NCI-H526 treated with DMSO at 0.1 percent for 48 hours (cell line): Measurements from ENCODE around the gene VAT1L.

ENCODE experiments used
- DNase-seq: peaks from one replicate; lab custom pipeline; 2025; lab: John Stamatoyannopoulos, UW

Gene VAT1L

DNA sequence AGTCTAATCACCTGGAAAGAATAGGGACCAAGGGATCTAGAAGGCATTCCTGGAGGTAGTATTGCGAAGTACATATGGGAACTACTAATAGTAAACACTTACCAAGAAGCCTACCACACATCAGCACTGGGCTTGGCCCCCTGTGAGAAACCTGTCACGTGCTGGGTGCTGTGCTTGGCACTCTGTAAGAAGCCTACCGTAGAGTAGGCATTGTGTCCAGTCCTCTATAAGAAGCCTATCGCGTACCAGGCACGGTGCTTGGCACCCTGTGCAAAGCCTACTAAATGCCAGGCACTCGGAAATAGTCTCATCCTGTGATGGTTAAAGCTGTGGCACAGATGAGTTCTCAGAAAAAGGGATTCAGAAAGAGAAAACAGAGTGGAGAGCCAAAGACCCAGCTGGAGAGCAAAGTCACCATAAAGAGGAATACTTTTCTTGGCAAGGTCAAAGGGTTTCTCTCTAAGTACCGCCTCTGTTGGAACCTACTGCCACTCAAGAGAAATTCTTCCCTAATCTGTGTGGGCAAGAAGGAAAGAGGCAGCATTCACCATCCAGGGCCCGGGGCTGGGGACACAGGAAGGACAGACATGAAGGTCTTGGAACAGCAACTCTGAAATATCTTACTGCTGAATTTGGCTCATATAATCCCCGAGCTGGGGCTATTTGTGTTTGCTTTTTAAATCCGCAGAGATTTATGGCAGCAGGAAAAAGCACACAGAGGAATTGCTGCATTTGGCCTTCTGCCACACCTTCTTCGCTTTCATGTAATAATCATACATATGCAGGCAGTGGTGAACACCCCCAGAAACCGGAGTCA is 81.8 kb downstream of the VAT1L start:
- DNase-seq, result no peak

DNA sequence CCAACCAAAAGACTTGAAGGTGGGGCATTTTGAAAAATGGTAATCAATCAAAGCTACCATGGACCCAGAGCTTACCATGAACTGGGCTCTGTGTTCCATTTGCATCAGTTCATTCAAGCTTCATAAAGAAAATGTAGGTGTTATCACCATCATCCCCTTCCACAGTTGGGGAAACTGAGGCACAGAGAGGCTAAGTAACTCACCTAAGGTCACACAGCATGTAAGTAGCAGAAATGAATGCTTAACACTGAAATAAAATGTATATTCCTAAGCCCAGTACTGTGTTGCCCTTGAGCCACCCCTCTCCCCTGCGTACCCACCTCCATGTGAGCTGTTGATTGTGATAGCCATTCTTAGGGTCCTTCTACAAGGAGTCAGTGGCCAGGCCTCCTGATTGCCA is 83.6 kb downstream of the VAT1L start:
- DNase-seq, result no peak

DNA sequence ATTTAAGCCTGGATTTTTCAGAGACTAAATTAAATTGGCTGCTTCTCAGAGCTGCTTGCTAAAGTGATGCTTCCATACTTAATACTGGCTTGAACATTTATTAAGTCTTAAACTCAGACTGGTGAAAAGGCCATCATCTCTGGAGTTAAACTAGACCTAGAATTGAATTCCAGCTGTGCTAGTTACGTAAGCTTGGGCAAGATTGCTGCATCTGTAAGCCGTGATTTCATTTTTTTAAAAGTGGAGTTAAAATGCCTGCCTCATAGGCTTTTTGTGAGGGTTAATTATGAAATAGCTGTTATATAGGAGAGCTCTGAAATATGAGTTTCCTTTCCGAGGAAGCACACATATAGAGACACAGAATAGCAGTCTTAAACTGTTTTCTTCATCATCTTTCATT is 84.7 kb downstream of the VAT1L start:
- DNase-seq, result no peak

DNA sequence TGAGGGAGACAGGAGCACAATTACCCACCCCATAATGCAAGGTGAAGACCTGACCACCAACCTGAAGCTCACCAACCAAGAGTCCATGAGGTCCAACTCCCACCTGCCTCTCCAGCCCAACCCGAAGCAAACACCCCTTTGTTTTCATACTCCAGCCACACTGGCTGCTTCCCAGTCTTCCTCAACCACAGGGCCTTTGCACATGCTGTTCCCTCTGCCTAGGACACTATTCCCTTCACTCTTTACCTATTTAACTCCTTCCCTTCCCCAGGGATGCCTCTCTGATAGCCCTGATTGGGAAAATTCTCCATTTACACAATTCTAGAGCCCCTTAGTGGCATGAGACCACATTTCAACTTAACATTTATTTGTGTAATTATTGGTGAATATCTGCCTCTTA is 86.0 kb downstream of the VAT1L start:
- DNase-seq, result no peak

DNA sequence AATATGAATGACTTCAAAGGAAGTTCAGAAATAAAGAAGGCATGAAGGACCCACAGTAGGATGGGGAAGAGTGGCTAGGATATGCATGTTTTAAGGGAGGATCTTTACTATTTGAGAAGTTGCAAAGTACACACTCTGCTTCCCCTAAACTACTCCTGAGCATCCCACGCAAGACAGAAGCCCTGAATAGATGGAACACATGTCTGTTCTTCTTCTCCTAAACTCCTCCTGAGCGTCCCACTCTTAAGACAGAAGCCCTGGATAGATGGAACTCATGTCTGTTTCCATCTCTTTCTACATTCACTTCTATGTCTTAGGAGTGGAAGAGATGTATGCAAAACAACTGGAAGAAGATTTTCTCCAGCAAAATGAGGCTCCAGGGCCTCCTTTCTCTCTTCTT is 88.4 kb downstream of the VAT1L start:
- DNase-seq, result no peak

DNA sequence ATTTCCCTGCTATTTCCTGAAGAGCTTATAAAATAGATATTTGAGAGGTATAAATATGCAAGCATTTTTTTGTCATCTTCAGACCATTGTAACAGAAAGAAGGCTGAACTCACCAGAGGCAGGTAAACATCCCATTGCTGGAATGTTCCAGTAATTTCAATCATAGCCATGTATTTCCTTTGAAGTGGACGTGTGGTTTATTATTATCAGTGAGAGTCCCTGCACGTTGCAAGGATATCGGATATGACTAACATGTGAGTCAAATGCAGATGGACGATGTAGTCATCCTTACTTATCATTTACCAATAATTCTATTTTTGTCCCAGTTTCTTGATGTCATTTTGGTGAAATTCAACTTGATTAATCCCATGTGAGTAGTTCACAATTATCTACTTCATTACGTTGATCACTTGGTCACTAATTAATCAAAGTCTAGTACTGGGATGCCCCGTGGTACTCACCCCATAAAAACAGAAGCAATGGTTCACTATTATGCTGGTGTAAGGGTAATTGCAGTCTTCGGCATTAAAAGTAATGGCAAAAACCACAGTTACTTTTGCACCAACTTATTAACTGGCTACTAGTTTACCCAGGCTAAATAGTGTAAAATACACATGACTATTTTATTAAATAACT is 89.5 kb downstream of the VAT1L start:
- no peak for DNase-seq

DNA sequence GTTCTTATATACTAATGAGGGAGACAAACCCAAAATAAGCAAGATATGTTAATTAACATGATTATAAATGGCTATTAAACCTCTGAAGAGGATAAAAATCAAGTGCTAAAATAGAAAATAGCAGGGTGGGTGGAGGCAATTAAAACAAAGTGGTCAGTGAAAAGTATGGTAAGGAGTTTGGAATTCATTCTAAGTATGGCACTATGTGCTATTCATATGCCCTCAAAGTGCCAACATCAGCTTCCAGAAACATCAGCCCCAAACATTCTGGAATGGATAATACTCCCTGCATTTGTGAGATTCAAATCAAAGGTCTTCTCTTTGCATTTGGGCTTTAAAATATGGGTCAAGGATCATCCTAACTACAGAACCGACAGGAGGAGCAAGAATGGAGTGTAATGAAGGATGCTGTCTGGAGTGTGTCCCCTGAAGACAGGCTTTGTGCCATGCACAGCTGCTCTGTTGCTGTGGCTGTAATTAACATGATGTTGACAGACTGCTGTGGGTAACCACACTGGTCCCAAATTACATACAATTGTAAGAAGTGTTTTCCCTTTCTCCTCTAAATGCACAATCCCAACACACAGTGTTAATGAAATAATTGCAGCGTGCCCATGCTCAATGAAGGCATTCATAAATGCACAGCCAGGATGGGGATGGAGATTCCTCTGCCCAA is 93.1 kb downstream of the VAT1L start:
- no peak for DNase-seq

DNA sequence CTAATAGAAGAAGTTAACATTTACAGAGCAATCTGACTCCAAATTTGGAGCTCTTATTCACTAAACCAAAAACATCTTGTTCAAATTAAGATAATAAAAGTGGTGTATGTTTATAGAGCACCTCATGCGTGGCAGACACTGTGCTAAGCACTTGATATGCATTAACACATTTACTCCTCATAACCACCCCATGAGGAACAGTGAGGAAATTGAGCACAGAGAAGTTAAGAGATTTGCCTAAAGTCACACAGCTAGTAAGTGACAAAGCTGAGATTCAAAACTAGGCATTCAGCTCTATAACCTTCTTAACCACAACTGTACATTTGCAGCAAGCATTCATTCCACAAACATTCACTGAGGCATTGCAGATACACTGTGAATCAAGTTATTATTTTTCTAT is 94.0 kb downstream of the VAT1L start:
- no peak for DNase-seq

DNA sequence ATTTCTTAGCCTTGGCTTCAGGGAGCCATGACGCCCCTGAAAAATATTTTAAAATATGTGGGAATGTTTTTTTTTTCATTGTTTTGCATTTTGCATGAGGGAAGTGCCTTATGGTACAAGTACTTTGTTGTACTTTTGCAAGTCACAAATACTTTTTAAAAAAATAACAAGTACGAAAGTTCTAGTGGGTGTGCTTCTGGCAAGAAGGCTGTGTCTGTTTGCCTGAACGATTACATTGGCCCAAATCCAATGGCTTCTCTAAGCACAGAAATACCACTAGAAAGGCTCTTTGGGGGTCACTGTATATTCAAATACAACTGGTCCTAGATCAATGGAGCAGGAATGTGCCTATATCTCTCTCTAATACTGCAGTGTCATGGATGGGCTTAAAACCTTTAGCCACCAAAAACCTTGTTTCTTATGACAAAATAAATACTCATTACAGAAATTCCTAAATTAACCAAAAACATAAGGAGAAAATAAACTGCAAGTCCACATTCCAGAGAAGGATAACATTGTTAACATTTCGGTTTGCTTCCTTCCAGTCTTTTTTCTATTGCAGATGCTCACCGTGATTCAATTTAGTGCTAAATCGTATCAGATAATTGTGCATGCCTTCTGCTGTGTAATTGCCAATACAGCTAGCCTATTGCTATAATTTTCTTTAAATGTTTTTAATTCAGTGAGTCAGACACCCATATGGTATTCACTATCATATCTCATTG is 97.4 kb downstream of the VAT1L start:
- no peak for DNase-seq

DNA sequence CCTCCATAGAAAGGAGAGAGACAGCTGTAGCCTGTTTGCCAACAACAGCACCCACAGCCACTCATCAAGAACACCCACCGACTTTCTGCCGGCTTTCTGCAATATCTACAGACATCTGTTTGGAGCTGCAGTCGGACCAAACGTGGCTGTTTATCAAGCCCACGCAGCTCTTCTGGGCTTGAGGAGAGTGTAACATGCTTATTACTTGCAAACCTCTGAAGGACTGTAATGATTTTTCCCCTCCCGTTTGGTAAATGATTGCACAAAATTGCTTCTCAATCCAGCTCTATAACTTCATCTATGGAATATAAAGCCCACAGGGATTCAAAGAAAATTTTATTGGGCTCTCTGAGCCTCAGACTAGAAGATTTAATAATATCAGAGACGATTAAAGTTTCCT is 100.5 kb downstream of the VAT1L start:
- no peak for DNase-seq

DNA sequence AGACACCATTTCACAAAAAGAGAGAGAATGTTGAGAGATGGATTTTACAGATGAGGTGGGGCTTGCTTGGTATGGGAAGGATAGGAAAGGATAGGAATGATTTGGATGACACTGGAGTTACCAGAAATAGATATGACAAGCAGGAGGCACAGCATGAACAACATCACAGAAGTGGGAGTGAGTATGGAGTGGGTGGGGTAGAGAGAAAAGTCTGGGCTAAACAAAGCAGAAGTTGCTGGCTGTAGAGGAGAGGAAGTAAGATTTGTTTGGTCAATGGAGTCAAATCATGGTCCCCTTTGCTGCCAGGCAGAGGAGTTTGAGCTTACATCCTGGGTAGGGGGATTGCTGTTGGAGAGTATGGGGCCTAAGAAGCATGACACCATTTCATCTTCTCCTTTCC is 101.7 kb downstream of the VAT1L start:
- DNase-seq, result no peak

DNA sequence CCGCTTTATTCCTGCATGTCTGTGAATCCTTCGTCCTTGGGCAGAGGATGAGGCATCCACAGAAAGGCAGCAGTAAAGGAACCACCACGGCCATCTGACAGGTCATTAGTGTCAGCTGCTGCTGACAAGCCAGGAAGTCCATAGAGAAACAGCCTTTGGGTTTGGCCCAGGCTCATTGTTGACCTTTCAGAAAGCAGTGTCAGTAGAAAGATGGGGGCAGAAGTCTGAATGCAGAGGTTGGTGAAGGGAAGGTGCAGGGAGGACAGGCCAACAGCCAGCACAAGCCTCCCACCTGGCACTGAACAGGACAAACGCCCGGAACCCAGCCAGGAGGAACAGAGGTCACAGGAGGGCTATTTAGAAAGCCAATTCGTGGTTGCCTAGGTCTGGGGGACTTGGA is 105.8 kb downstream of the VAT1L start:
- DNase-seq, result no peak

DNA sequence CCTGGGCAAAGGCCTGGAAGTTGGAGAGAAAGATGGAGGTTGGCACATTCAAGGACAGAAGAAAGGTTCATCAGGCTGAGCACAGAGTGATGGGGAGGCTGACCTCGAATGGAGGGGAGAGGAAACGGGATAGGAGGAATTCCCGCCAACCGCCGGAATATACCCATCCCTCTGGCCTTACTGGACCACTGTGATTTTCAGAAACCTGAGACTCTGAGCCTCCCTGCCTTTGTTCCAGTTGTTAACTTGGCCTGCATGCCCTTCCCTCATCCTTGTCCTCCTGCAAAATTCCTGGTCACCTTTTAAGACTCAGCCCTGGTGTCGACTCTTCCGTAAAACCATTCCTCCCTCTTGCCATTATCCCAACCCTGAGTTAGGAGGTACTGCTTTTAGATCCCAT is 107.6 kb downstream of the VAT1L start:
- no peak for DNase-seq

DNA sequence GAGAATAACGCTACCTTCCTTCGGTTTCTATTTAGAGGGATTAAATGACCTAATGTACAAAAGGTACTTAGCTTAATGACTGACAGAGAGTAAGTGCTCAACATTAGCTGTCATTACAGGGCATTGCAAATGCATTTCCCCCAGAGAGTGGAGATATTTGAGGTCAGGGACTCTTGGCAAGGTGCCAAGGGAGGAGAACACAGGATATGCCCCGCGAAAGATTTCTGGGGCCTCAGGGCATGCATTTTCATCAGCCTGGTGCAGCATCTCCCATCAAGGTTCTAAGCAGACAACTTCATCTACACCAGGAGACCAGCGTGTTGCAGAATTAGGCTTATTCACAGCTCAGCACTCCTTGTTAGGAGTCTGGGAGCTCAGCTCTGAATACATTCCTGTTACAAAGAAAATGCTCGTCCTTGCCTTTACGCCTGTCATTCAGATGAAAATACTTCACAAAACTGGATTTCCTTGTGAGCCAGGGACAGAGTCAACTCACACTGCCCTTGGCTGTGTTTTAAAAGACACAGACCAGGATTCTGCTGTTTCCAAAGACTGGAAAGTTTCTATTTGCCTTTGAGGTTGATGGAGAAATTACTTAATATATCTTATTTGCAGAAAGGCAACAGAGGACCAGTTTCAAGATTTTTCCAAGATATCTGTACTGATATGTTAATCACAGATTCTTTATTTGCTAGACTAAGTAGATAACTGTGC is 108.2 kb downstream of the VAT1L start:
- DNase-seq, result no peak

DNA sequence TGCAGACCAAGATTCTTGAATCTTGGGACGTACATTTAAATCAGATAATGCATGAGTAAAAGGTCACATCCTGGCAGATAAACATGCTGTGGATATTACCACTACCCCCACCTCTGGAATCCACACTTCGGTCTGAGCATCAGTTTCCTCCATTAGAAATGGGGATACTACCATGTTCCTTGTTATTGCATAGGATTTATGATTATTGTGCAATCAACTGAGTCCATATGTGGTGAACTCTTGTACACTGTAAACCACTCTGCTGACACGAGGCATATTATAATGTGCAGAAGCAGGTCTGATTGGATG is 108.7 kb downstream of the VAT1L start:
- no peak for DNase-seq

DNA sequence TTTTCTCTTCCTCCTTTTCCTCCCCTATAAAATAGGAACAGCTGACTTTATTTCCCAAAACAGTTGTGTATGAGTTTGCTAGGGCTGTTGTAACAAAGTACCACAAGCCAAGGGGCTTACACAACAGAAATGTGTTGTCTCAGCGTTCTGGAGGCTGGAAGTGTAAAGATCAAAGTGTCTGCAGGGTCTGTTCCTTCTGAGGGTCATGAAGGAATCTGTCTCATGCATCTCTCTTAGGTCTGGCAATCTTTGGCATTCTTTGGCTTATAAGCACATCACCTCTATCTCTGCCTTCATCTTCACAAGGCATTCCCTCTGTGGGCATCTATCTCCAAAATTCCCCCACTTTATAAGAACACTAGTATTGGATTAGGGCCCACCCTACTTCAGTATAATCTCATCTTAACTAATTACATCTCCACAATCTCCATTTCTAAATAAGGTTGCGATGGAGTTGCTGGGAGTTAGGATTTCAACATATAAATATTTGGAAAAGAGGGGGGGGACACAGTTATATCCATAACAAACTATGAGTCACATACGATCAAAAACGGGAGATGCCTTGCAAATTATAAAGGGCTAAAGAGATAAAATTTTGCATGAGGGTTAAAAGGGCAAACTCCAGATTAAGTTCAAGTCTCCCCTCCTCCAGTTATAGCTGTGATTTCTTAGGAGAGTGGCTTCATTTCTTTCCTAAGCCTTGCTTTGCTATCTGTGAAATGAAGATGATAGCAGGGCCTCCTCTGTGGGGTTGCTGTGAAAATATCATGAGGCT is 109.7 kb downstream of the VAT1L start:
- no peak for DNase-seq

DNA sequence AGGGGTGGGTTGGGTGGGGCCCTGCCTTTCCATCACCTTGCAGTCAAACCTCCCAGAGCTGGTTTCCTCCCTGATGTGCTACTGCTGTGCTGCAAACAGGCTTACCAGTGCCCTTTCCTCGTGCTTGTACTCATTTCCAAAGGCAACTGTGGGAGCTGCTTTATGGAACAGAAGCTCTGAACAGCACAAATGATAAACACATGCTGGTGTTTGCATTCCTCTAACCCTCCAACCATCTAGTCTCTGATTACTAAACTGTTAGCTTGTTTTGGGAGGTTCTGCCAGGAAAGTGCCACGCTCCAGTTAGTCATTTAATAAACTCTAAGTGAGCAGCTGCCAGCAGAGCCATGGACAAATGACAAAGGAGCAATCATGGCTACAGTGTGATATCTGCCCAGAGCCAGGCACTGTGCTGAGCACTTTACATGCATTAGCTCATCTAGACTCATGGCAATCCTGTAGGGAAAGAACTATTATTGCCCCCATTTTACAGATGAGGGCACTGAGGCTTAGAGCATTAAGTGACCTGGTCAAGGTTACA is 110.4 kb downstream of the VAT1L start:
- no peak for DNase-seq

DNA sequence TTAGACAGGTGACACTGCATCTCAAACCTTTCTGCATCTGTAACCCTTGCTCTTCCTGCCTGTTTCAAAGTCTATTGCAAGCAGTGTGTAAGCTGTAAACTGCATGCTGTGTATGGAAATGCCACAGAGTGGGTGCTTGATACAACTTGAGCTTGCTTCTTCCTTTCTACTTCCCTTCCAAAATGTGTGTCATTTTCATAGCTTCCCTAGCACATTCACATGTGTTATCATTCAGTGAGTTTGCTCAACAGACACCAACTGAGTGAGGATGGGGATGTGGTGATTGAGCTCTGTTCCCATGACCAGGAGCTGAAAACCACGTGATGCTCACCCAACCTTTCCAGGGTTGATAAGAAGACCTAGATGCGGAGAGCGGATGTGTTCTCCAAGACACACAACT is 111.1 kb downstream of the VAT1L start:
- no peak for DNase-seq

DNA sequence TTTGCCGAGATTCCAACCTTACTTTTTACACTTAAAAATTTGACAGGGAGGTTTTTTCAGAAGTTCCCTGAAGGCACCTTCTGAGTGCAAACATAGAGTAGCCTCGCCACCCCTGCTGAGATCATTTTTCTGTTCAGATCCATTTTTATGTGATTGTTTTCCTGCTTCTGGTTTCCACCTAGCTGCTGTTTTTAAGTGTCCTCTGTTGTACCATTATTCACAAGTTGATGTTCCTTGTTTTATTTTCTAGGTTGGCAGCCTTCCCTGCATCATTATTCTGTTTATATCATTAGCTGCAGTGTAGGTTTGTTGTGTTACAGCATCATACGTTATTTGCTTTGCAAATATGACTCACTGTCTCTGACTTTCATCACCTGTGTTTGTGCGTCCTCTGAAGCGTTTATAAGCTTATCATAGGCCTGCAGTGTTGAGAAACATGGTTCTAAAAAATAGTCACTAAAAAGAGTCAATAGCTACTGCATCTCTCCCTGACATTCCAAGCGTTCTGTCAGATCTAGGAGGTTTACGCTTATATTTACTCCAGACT is 117.1 kb downstream of the VAT1L start:
- DNase-seq, result peak; percentile 71

DNA sequence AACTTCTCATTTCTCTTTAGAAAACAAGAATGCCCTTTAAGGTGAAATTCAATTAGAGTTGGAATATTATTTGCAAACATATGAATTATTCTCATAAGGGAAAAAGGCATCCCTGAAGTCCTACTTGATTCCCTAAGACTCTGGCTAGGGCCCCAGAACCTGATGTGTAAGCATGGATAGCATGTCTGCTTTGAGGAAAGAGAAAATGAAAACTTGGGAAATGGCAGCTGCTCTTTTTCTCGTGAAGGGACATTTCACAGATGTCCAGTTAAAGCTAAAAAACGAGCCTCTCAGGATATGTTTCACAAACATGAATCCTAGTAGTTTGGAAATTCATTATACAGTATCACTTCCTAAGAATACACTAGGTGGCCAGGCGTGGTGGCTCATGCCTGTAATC is 121.7 kb downstream of the VAT1L start:
- no peak for DNase-seq

DNA sequence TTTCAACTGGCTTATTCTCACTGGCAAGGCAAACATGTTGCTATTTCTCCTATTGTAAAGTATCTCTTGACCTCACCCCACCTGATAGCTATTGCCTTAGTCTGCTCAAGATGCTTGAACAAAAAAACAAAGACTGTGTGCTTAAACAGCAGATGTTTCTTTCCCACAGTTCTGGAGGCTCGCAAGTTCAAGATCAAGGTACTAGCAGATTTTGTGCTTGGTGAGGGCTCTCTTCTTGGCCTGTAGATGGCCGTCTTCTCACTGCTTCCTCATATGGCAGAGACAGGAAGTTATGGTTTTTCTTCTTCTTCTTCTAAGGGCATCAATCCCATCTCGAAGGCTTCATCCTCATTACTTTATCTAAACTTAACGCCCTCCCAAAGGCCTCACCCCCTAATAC is 124.3 kb downstream of the VAT1L start:
- DNase-seq, result no peak
